ENCODE results near the gene FBXL14. TPM values are rescaled to one million over a fixed set of nuclear protein-coding genes. Genes with fewer than 3 reads are reported as not detected.

Gene FBXL14
- total RNA-seq, 1 experiment from 2014 or later = 23.6 TPM

- H3K36me3 ChIP-seq (ENCODE audit: control insufficient read depth, insufficient read depth, low read length) = no peaks in the 10 kb centered on the region
- Mint-ChIP-seq H3K36me3 (ENCODE audit: insufficient read depth, unreplicated experiment) (no peaks in the 10 kb centered on the region), H3K9me3 (ENCODE audit: unreplicated experiment) (no peaks in the 10 kb centered on the region), H3K4me3 (ENCODE audit: unreplicated experiment) (peak overlapping the region; percentile 97), H3K27ac (ENCODE audit: unreplicated experiment) (peak overlapping the region; percentile 80), H3K4me1 (ENCODE audit: low read depth, unreplicated experiment) (peaks cover 31% of the 10 kb centered on the region), H3K27me3 (ENCODE audit: insufficient read depth, unreplicated experiment) (no peaks in the 10 kb centered on the region)
- ChIA-PET CTCF (interaction anchor here (0.5 to 2.6 kb wide), 11 partner anchors 15 to 512 kb away, joined by 3 to 16 read pairs (median 6); partner anchors contain the start of gene ADIPOR2), POLR2A (no interaction called here)
- DNase-seq = peak; percentile 65 to 67
- H3K9me3 ChIP-seq = no peaks in the 10 kb centered on the region
- TF ChIP-seq CTCF (IDR thresholded peaks at IDR 0.05; ENCODE audit: insufficient read depth in 1 of 2, low read depth in 1 of 2, low read length in 1 of 2, severe bottlenecking in 1 of 2, unreplicated experiment in 1 of 2) = peak; percentile 50 to 61
- peak overlapping the region; percentile 38 for H3K4me3 ChIP-seq (ENCODE audit: low read depth, low read length)
- H3K4me1 ChIP-seq = peaks cover 23% of the 10 kb centered on the region
- no TSS peak for BruUV-seq (replicated peaks)
- H3K27me3 ChIP-seq (replicated peaks; ENCODE audit: control insufficient read depth, insufficient read depth, low read length) = no peaks in the 10 kb centered on the region
- intact Hi-C loops (cut with micrococcal nuclease; ENCODE audit: unreplicated experiment) = loop anchor here (1.0 kb wide), 1 partner anchor 23 kb away; no protein-coding TSS in a partner anchor
Observed at GRCh38 chr12:1629338-1630132, 35.2 kb upstream of the FBXL14 start.

- Histone ChIP-seq H3K27me3 (replicated peaks; ENCODE audit: control insufficient read depth, insufficient read depth, low read length) (no peaks in the 10 kb centered on the region), H3K4me3 (ENCODE audit: low read depth, low read length) (peak within 1 kb of the TSS; percentile 38), H3K36me3 (ENCODE audit: control insufficient read depth, insufficient read depth, low read length) (no peaks in the 10 kb centered on the region), H3K9me3 (no peaks in the 10 kb centered on the region), H3K4me1 (peaks cover 15% of the 10 kb centered on the region)
- POLR2A ChIA-PET = no interaction called here
- intact Hi-C loops (cut with micrococcal nuclease; ENCODE audit: unreplicated experiment) = loop anchor here (1.0 kb wide), 1 partner anchor 23 kb away; no protein-coding TSS in a partner anchor
- H3K27ac Mint-ChIP-seq (ENCODE audit: unreplicated experiment) = peak within 1 kb of the TSS; percentile 80
- H3K4me1 Mint-ChIP-seq (ENCODE audit: low read depth, unreplicated experiment) = peaks cover 28% of the 10 kb centered on the region
- no peak for TF ChIP-seq CTCF (IDR thresholded peaks at IDR 0.05; ENCODE audit: insufficient read depth in 1 of 2, low read depth in 1 of 2, low read length in 1 of 2, severe bottlenecking in 1 of 2, unreplicated experiment in 1 of 2)
- no peaks in the 10 kb centered on the region for H3K27me3 Mint-ChIP-seq (ENCODE audit: insufficient read depth, unreplicated experiment)
- DNase-seq = no peak
- CTCF ChIA-PET = interaction anchor here (0.6 to 2.6 kb wide), 8 partner anchors 14 to 511 kb away, joined by 3 to 16 read pairs (median 10); partner anchors contain the start of gene ADIPOR2
- H3K4me3 Mint-ChIP-seq (ENCODE audit: unreplicated experiment) = peak within 1 kb of the TSS; percentile 97
- no peaks in the 10 kb centered on the region for H3K9me3 Mint-ChIP-seq (ENCODE audit: unreplicated experiment)
- BruUV-seq (replicated peaks) = no TSS peak
- H3K36me3 Mint-ChIP-seq (ENCODE audit: insufficient read depth, unreplicated experiment) = no peaks in the 10 kb centered on the region
Observed at GRCh38 chr12:1628666-1629337, 34.4 kb upstream of the FBXL14 start, which contains the start of gene WNT5B. Gene WNT5B, plus strand, starts transcription at chr12:1629231. Its CDS starts 2,124 bp downstream, at chr12:1631355.

DNA sequence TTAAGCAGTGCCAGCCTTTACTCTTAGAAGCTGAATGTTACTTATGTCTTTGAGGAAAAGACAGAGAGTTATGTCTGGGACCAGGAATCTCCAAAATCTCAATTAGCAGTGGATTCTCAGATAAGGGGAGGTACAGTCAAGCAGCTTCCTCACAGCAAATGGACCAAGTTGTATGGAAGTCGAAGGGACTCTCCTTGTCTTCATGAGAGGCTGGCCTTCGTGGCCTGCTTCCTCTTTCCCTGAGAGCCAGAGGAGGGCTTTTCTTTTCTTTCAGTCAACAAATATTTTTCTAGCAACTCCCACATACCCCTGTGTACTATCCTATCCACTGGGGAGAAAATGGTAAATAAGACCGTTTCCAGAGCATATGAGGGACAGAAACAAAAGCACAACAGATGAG is 28.0 kb upstream of the FBXL14 start:
- intact Hi-C loops (cut with micrococcal nuclease; ENCODE audit: unreplicated experiment) = no loop called here
- Histone ChIP-seq H3K27me3 (replicated peaks; ENCODE audit: control insufficient read depth, insufficient read depth, low read length) (no peaks in the 10 kb centered on the region), H3K4me1 (0 out of 2 replicates have a peak, but pooled peaks cover 6% of the 10 kb centered on the region), H3K36me3 (ENCODE audit: control insufficient read depth, insufficient read depth, low read length) (no peaks in the 10 kb centered on the region), H3K9me3 (no peaks in the 10 kb centered on the region), H3K4me3 (ENCODE audit: low read depth, low read length) (no peak overlapping the region)
- CTCF ChIA-PET = interaction anchor here (0.5 kb wide), 1 partner anchor 30 kb away, joined by 5 read pairs; no protein-coding TSS in a partner anchor
- TF ChIP-seq CTCF (IDR thresholded peaks at IDR 0.05; ENCODE audit: insufficient read depth in 1 of 2, low read depth in 1 of 2, low read length in 1 of 2, severe bottlenecking in 1 of 2, unreplicated experiment in 1 of 2) = no peak
- H3K4me3 Mint-ChIP-seq (ENCODE audit: unreplicated experiment) = no peak overlapping the region
- peaks cover 14% of the 10 kb centered on the region for H3K4me1 Mint-ChIP-seq (ENCODE audit: low read depth, unreplicated experiment)
- H3K36me3 Mint-ChIP-seq (ENCODE audit: insufficient read depth, unreplicated experiment) = no peaks in the 10 kb centered on the region
- no peaks in the 10 kb centered on the region for H3K27me3 Mint-ChIP-seq (ENCODE audit: insufficient read depth, unreplicated experiment)
- BruUV-seq (replicated peaks) = no TSS peak
- no peak for DNase-seq
- no peak overlapping the region for H3K27ac Mint-ChIP-seq (ENCODE audit: unreplicated experiment)
- POLR2A ChIA-PET = no interaction called here
- no peaks in the 10 kb centered on the region for H3K9me3 Mint-ChIP-seq (ENCODE audit: unreplicated experiment)

All from Caco-2 (cell line).